OCI-LY7 (cell line): ENCODE results near the gene CD247. TPM values are rescaled to one million over a fixed set of nuclear protein-coding genes. Genes with fewer than 3 reads are reported as not detected.
A peak's percentile ranks its signal among the peaks of the same experiment; 100 is the strongest.

Experiments used
- BruUV-seq: library from RNA; stranded (reverse); fragments of 400-500 nt; replicated peaks from 2 replicates; lab custom pipeline; 2021; lab: Mats Ljungman, UMichigan
- CTCF ChIA-PET: fragments of 300-600 bp; sonication (Branson Sonifier 250); formaldehyde crosslinking; loops from one replicate; lab custom pipeline; 2022; ENCODE audit warnings: antibody characterized with exemption; ENCODE audit not compliant: unreplicated experiment; lab: Charles Lee
- POLR2A ChIA-PET: fragments of 300-600 bp; sonication (Branson Sonifier 250); formaldehyde crosslinking; loops from one replicate; lab custom pipeline; 2022; ENCODE audit warnings: antibody characterized with exemption; lab: Charles Lee
- DNase-seq: peaks from one replicate; pipeline ENCODE4 v3.0.0-alpha.2; 2015; ENCODE audit warnings: low spot score
- H2AFZ ChIP-seq: fragments of 200-600 bp; sonication (generic), shearing (Covaris generic); 2 replicates; pipeline ENCODE4 v1.6.1; 2014; ENCODE audit warnings: mild to moderate bottlenecking, antibody characterized with exemption, low read length, moderate library complexity
- H3K27ac ChIP-seq: fragments of 200-600 bp; sonication (generic); 2 replicates; pipeline ENCODE4 v1.5.1; 2014; ENCODE audit warnings: mixed run types, low read depth, mild to moderate bottlenecking, moderate library complexity, low read length, inconsistent platforms; ENCODE audit not compliant: poor library complexity, severe bottlenecking
- H3K36me3 ChIP-seq: fragments of 200-600 bp; sonication (generic); 2 replicates; pipeline ENCODE4 v1.6.1; 2014; ENCODE audit warnings: mild to moderate bottlenecking, antibody characterized with exemption, low read length, moderate library complexity, mixed read lengths; ENCODE audit not compliant: insufficient read depth
- H3K4me1 ChIP-seq: fragments of 200-600 bp; sonication (generic); 2 replicates; pipeline ENCODE4 v1.5.1; 2014; ENCODE audit warnings: mild to moderate bottlenecking, low read length; ENCODE audit not compliant: insufficient read depth, poor library complexity, severe bottlenecking
- H3K4me2 ChIP-seq: fragments of 200-600 bp; sonication (generic); 2 replicates; pipeline ENCODE4 v1.6.1; 2014; ENCODE audit warnings: mild to moderate bottlenecking, low read length
- H3K4me3 ChIP-seq: fragments of 200-600 bp; sonication (generic); 2 replicates; pipeline ENCODE4 v1.5.1; 2014; ENCODE audit warnings: mild to moderate bottlenecking, low read depth, low read length; ENCODE audit not compliant: poor library complexity, severe bottlenecking
- H3K79me2 ChIP-seq: fragments of 200-600 bp; sonication (generic); 2 replicates; pipeline ENCODE4 v1.6.1; 2016; ENCODE audit warnings: low read depth, mild to moderate bottlenecking, low read length, moderate library complexity, mixed read lengths; ENCODE audit not compliant: insufficient read depth
- H3K9me2 ChIP-seq: fragments of 200-600 bp; sonication (generic); 2 replicates; pipeline ENCODE4 v1.6.1; 2016; ENCODE audit warnings: mild to moderate bottlenecking, low read length, mixed read lengths; ENCODE audit not compliant: insufficient read depth
- H3K9me3 ChIP-seq: fragments of 200-600 bp; sonication (generic); 2 replicates; pipeline ENCODE4 v1.6.1; 2014; ENCODE audit warnings: mild to moderate bottlenecking, mixed run types, low read length, mixed read lengths
- H4K20me1 ChIP-seq: fragments of 200-600 bp; sonication (generic); 2 replicates; pipeline ENCODE4 v1.6.1; 2014; ENCODE audit warnings: mild to moderate bottlenecking, antibody characterized with exemption, low read length, moderate library complexity, mixed read lengths; ENCODE audit not compliant: insufficient read depth
- EZH2phosphoT487 ChIP-seq: fragments of 200-600 bp; sonication (generic); IDR thresholded peaks from 2 replicates; pipeline ENCODE4 v1.6.1; 2018; ENCODE audit warnings: low read depth, borderline replicate concordance, mild to moderate bottlenecking, mixed run types, antibody characterized with exemption, low read length, moderate library complexity, mixed read lengths
- intact Hi-C: fragments of 100-400 bp; cut with micrococcal nuclease; formaldehyde crosslinking; loops from one replicate; pipeline ENCODE4 v1.10.0; 2022; ENCODE audit not compliant: unreplicated experiment
- total RNA-seq, 2 experiments: library from RNA; depleted of rRNA in 1 of 2; stranded (reverse); fragments of >200 nt in 1 of 2; shearing (Covaris generic) in 1 of 2; gene quantifications; 2 replicates each; pipeline ENCODE4 v1.2.3, GENCODE V29; 2014 to 2022
- TF ChIP-seq, protein P1 (sequence below): fragments of 200-600 bp; sonication (generic); conservative IDR thresholded peaks from 2 replicates; pipeline ENCODE4 v1.5.1; 2014; ENCODE audit warnings: mild to moderate bottlenecking, antibody characterized with exemption, low read length, moderate library complexity, mixed read lengths

Gene CD247
- total RNA-seq, 2 experiments from 2014 or later = 1.6 to 2.2 TPM

DNA sequence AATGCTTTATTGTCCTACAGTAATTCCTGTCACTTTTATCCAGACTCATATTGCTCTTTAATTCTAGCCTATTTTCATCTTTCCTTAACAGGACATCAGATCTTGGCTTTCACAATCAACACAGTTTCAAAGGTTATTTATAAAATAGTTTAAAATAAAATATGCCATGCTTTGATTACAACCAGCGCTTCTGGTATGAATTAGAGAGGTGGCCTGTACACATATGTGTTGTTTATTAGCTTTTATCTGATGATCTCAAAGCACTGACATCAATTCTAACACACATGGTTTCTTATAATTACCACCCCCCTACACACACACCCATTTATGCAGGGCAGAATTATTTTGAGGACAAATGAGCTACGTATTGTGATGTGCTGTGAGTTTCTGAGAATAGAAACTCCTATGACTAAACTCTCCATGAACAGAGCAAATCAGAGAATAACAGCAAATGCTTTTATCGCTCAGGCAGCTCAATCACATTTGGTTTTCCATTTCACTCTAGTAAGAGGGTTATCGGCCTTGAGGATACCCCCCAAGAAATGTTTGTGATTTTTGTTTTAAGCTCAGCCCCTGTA, 18.0 kb downstream of the CD247 start:
- no peaks in the 10 kb centered on the region for H4K20me1 ChIP-seq
- BruUV-seq = TSS peak; percentile 91
- H3K9me2 ChIP-seq = no peaks in the 10 kb centered on the region
- no peaks in the 10 kb centered on the region for H3K36me3 ChIP-seq
- peak; percentile 43 for DNase-seq
- H3K79me2 ChIP-seq = no peaks in the 10 kb centered on the region
- peak overlapping the region; percentile 74 for H3K4me2 ChIP-seq
- ChIA-PET POLR2A (interaction anchor here (0.5 to 3.9 kb wide), 24 partner anchors 8 to 595 kb away, joined by 3 to 30 read pairs (median 4); partner anchors contain the start of genes CD247, DCAF6 and POU2F1), CTCF (interaction anchor here (0.8 to 1.2 kb wide), 2 partner anchors 14 to 34 kb away, joined by 3 read pairs; no protein-coding TSS in a partner anchor)
- TF ChIP-seq, protein P1, sequence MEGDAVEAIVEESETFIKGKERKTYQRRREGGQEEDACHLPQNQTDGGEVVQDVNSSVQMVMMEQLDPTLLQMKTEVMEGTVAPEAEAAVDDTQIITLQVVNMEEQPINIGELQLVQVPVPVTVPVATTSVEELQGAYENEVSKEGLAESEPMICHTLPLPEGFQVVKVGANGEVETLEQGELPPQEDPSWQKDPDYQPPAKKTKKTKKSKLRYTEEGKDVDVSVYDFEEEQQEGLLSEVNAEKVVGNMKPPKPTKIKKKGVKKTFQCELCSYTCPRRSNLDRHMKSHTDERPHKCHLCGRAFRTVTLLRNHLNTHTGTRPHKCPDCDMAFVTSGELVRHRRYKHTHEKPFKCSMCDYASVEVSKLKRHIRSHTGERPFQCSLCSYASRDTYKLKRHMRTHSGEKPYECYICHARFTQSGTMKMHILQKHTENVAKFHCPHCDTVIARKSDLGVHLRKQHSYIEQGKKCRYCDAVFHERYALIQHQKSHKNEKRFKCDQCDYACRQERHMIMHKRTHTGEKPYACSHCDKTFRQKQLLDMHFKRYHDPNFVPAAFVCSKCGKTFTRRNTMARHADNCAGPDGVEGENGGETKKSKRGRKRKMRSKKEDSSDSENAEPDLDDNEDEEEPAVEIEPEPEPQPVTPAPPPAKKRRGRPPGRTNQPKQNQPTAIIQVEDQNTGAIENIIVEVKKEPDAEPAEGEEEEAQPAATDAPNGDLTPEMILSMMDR = no peak
- no peak for TF ChIP-seq EZH2phosphoT487
- H3K4me1 ChIP-seq = peaks cover 58% of the 10 kb centered on the region
- H2AFZ ChIP-seq = peak overlapping the region; percentile 58; the same call in 1 of the 2 replicates
- peak overlapping the region; percentile 90 for H3K27ac ChIP-seq
- peak overlapping the region; percentile 37 for H3K4me3 ChIP-seq
- intact Hi-C loops = no loop called here
- no peaks in the 10 kb centered on the region for H3K9me3 ChIP-seq

DNA sequence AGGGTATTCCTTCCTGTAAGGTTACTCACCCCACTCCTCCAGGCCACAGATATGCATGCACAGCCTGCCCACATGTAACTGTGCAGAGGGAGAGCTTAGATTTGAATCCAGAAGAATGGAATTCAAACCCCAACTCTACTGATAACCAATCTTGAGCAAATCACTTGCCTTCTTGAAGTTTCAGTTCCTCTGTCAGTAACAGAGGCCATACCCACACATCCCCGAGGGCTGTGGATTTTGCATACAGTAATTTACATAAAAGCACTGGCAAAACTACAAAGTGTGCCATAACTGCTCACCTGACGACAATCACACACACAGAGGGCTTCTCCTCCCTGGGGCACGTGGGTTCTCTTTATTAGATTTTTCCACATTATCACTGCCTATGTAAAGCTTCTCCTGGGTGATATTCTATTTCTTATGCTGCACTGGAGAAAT, 18.6 kb downstream of the CD247 start:
- no peaks in the 10 kb centered on the region for H3K9me2 ChIP-seq
- H2AFZ ChIP-seq = peak overlapping the region; percentile 58; the same call in 1 of the 2 replicates
- peak; percentile 95 for DNase-seq
- no peaks in the 10 kb centered on the region for H3K36me3 ChIP-seq
- ChIA-PET CTCF (interaction anchor here (0.8 to 1.2 kb wide), 2 partner anchors 15 to 35 kb away, joined by 3 read pairs; no protein-coding TSS in a partner anchor), POLR2A (interaction anchor here (0.5 to 3.9 kb wide), 18 partner anchors 8 to 436 kb away, joined by 3 to 30 read pairs (median 4); partner anchors contain the start of genes CREG1 and DCAF6)
- H3K27ac ChIP-seq = peak overlapping the region; percentile 90
- peak overlapping the region; percentile 54 for H3K4me3 ChIP-seq
- H3K4me2 ChIP-seq = peak overlapping the region; percentile 74
- H4K20me1 ChIP-seq = no peaks in the 10 kb centered on the region
- peaks cover 58% of the 10 kb centered on the region for H3K4me1 ChIP-seq
- BruUV-seq = no TSS peak
- no peaks in the 10 kb centered on the region for H3K9me3 ChIP-seq
- H3K79me2 ChIP-seq = no peaks in the 10 kb centered on the region
- TF ChIP-seq, protein P1 = no peak
- TF ChIP-seq EZH2phosphoT487 = no peak
- intact Hi-C loops = no loop called here
